HUES6 (cell line): Measurements from ENCODE around the gene CDC37.
A peak's percentile ranks its signal among the peaks of the same experiment; 100 is the strongest.

Experiments used
- H3K27ac ChIP-seq: 2 replicates; pipeline ENCODE4 v1.7.0; 2013; ENCODE audit warnings: low read depth, mild to moderate bottlenecking, low read length, inconsistent platforms
- H3K27me3 ChIP-seq: 2 replicates; pipeline ENCODE4 v1.6.1; 2013; ENCODE audit warnings: low read length; ENCODE audit not compliant: control insufficient read depth, insufficient read depth
- H3K36me3 ChIP-seq: 2 replicates; pipeline ENCODE4 v1.6.1; 2013; ENCODE audit warnings: low read length; ENCODE audit not compliant: control insufficient read depth, insufficient read depth
- H3K4me1 ChIP-seq: 2 replicates; pipeline ENCODE4 v1.6.1; 2013; ENCODE audit warnings: low read length; ENCODE audit not compliant: control insufficient read depth, insufficient read depth
- H3K4me3 ChIP-seq: 2 replicates; pipeline ENCODE4 v1.5.1; 2013; ENCODE audit warnings: low read depth, low read length
- H3K9ac ChIP-seq: one replicate; pipeline ENCODE4 v1.6.1; 2013; ENCODE audit warnings: mild to moderate bottlenecking, low read length
- H3K9me3 ChIP-seq: 2 replicates; pipeline ENCODE4 v1.6.1; 2013; ENCODE audit warnings: low read depth, low read length; ENCODE audit not compliant: control insufficient read depth, insufficient read depth

CDC37 gene

DNA sequence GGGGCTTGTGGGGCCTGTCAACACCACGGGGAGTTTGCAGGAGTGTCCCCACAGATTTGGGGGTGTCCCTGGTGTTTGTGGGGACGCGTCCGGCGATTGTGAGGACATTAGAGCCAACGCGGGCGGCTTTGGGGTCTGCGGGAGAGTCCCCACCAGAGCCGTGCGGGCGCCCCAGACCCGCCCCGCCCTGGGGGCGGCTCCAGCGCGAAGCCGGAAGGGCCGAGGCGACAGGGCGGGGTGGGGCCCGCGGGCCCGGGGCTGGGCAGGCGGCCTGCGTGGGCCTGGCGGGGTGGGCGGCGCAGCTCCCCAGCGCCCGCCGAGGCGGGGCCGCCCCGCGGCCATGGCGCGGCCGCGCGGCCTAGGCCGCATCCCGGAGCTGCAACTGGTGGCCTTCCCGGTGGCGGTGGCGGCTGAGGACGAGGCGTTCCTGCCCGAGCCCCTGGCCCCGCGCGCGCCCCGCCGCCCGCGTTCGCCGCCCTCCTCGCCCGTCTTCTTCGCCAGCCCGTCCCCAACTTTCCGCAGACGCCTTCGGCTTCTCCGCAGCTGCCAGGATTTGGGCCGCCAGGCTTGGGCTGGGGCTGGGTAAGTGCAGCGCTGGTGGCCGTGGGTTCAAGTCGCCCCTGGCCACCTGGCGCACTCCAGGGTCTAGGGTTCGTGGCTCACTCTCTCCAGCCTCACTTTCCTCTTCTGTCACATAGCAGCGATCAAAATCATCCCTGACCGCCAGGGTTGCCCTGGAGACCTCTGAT lies 27.3 kb upstream of the CDC37 start:
- peaks cover 17% of the 10 kb centered on the region for H3K4me1 ChIP-seq
- H3K9me3 ChIP-seq = no peaks in the 10 kb centered on the region
- no peaks in the 10 kb centered on the region for H3K36me3 ChIP-seq
- no peak overlapping the region for H3K27ac ChIP-seq
- H3K9ac ChIP-seq = peak overlapping the region; percentile 26
- H3K27me3 ChIP-seq = peaks cover 74% of the 10 kb centered on the region
- H3K4me3 ChIP-seq = peak overlapping the region; percentile 67

DNA sequence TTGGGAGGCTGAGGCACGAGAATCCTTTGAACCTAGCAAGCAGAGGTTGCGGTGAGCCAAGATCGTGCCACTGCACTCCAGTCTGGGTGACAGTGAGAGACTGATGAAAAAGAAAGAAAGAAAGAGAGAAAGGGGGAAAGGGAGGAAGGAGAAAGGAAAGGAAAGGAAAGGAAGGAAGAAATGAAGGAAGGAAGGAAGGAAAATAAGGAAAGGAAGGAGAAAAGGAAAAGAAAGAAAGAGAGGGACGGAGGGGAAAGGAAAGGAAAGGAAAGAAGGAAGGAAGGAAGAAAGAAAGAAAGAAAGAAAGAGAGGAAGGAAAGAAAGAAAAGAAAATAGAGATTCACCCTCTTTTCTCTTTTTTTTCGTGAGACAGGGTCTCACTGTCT lies 25.6 kb upstream of the CDC37 start:
- Histone ChIP-seq H3K4me1 (peaks cover 21% of the 10 kb centered on the region), H3K4me3 (no peak overlapping the region), H3K9me3 (no peaks in the 10 kb centered on the region), H3K36me3 (no peaks in the 10 kb centered on the region), H3K27me3 (peaks cover 91% of the 10 kb centered on the region), H3K9ac (no peak overlapping the region), H3K27ac (no peak overlapping the region)

DNA sequence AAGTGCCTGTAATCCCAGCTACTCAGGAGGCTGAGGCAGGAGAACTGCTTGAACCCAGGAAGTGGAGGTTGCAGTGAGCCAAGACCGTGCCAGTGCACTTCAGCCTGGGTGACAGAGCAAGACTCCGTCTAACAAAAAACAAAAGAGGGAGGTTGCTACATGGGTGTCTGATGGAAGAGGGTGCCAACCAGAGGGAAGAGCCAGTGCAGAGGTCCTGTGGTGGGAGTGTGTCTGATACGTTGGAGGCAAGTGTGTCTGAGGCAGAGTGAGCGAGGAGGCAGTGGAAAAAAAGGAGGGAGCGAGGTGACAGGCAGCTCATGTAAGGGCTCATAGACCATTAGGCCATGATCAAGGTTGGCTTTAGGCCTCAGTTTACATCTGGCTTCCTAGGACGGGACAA lies 23.8 kb upstream of the CDC37 start:
- no peak overlapping the region for H3K9ac ChIP-seq
- H3K27ac ChIP-seq = no peak overlapping the region
- no peaks in the 10 kb centered on the region for H3K36me3 ChIP-seq
- no peaks in the 10 kb centered on the region for H3K9me3 ChIP-seq
- H3K27me3 ChIP-seq = peaks cover 97% of the 10 kb centered on the region
- H3K4me3 ChIP-seq = no peak overlapping the region
- H3K4me1 ChIP-seq = peaks cover 10% of the 10 kb centered on the region; the same call in 1 of the 2 replicates

DNA sequence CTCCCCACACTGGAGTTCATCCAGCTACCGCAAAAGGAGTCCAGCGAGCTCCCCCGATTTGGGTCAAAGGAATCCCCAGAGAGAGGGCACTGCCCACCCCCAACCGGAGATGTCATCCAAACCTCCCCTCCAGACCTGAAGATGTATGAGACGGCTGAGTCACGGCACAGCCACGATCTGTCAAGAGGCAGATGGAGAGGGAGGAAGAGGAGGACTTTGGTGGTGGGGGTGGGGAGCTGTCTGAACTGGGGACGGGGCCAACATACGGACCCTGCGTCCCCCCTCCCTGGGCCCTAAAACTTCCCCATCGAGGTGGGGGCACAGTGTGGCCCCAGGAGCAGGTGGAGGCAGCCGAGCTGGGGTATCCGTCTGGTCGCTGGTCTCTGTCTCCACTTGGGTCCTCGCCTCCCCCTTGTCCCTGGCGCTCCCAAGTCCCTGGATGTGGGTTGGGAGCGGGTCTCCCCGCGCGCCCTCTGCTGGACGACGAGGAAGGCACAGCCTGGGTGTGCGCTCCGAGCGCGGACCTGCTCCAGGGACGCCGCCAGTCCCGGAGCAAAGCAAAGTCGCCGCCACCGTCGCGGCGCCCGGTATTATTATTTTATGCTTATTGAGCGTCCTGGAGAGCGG lies 20.8 kb upstream of the CDC37 start:
- Histone ChIP-seq H3K9ac (peak overlapping the region; percentile 25), H3K36me3 (no peaks in the 10 kb centered on the region), H3K4me1 (peaks cover 10% of the 10 kb centered on the region), H3K9me3 (no peaks in the 10 kb centered on the region), H3K4me3 (peak overlapping the region; percentile 60), H3K27me3 (peaks cover 96% of the 10 kb centered on the region), H3K27ac (no peak overlapping the region)

DNA sequence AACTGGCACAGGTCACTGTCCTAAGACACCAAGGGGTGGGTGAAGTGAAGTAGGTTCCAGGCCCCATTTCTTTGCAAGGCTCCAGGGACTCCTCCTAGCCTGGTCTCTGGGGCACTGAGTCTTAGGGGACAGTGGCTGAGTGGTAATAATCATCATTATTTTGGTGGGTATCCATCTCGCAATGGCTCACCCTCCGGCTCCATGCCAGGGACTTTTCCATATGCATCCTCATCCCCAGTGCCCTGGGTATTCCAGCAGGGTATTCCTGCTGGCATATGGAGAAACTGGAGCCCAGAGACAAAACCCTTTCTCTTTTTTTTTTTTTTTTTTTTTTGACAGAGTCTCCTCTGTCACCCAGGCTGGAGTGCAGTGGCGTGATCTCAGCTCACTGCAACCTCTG lies 19.5 kb upstream of the CDC37 start:
- Histone ChIP-seq H3K27me3 (peaks cover 96% of the 10 kb centered on the region), H3K9me3 (no peaks in the 10 kb centered on the region), H3K4me3 (no peak overlapping the region), H3K9ac (no peak overlapping the region), H3K4me1 (peaks cover 19% of the 10 kb centered on the region), H3K27ac (no peak overlapping the region), H3K36me3 (no peaks in the 10 kb centered on the region)

DNA sequence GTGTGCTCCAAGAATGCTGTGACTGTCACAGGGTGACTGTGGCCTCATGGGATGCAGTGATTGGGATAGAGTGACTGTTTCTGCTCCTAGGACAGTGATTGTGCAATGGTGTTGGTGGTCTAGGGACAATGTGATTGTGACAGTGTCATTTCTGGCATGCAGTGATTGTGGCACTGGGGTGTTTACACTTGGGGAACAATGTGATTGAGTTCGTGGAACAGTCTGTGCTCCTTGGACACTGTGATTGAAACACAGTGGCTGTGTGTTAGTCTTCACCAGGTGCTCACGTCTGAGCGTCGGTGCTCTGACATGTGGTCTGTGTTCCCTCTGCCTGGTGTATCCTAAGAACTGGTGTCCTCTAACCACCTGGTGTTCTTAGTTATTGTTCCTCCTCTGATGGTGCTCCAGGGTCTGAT lies 18.7 kb upstream of the CDC37 start:
- Histone ChIP-seq H3K9me3 (no peaks in the 10 kb centered on the region), H3K9ac (no peak overlapping the region), H3K27ac (no peak overlapping the region), H3K4me1 (peaks cover 26% of the 10 kb centered on the region), H3K4me3 (no peak overlapping the region), H3K27me3 (peaks cover 96% of the 10 kb centered on the region), H3K36me3 (no peaks in the 10 kb centered on the region)

DNA sequence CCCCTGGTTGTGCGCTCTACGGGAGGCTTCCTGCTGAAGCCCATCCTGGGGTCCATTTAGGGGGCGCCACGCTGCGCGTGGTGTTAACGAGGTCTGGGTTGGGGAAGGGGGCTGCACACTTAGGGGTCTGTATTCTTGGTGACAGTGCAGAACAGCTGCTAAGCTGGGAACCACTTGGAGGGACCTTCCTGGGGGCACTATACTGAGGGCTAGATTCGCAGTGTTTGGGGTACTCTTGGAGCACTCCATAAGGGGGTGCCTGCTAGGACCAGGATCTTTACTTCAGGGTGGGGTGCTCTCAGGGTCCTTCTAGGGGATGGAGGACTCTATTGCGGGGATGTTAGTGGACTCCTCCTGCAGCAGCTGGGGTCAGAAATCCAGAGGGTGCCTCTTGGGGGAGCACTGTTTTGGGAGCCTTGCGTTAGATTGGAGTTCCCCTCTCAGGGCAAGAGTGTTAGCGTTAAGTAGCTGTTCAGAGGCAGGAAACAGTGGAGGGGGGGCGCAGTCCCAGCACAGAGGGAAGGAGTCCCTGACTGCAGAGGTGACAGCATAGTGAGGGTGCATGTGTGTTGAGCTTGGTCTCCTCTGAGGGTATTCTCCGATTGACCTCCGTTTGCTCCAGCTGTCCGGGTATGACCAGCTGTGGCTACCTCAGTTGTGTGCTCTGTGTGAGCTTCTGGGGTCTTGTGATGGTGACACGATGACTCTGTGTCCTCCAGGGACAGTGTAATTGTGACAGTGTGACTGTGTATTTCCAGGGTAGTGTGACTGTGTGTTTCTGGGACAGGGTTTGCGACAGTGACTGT lies 18.1 kb upstream of the CDC37 start:
- Histone ChIP-seq H3K27me3 (peaks cover 92% of the 10 kb centered on the region), H3K36me3 (no peaks in the 10 kb centered on the region), H3K4me1 (peaks cover 26% of the 10 kb centered on the region), H3K9ac (no peak overlapping the region), H3K4me3 (peak overlapping the region; percentile 62), H3K27ac (no peak overlapping the region), H3K9me3 (no peaks in the 10 kb centered on the region)

DNA sequence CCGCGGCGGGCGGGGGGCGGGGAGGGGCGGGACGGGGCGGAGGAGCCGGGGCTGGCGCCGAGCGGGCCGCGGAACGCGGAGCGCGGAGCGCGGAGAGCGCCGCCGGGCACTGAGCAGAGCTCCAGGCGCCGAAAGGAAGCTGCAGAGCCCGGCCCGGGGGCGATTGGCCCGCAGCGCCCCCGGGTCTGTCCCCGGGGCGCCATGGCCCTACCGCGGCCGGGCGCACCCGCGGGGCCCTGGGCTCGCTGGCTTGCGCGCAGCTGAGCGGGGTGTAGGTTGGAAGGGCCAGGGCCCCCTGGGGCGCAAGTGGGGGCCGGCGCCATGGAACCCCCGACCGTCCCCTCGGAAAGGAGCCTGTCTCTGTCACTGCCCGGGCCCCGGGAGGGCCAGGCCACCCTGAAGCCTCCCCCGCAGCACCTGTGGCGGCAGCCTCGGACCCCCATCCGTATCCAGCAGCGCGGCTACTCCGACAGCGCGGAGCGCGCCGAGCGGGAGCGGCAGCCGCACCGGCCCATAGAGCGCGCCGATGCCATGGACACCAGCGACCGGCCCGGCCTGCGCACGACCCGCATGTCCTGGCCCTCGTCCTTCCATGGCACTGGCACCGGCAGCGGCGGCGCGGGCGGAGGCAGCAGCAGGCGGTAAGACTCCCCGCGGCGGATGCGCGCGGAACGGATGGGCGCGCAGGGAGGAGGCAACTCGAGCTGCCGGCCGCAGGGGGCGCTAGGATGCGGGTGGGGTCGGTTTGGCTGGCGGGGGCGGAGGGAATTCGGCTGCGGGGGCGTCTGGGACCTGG lies 17.3 kb upstream of the CDC37 start, which contains the start of gene PDE4A:
TSS of gene PDE4A (plus strand) at position 95 of the 796 bp plus-strand sequence. CDS start at position 322, 227 bp downstream.
- Histone ChIP-seq H3K27me3 (peaks cover 90% of the 10 kb centered on the region), H3K4me3 (peak within 1 kb of the TSS; percentile 62), H3K27ac (no peak within 1 kb of the TSS), H3K4me1 (peaks cover 26% of the 10 kb centered on the region), H3K9me3 (no peaks in the 10 kb centered on the region), H3K9ac (peak within 1 kb of the TSS; percentile 15), H3K36me3 (no peaks in the 10 kb centered on the region)

DNA sequence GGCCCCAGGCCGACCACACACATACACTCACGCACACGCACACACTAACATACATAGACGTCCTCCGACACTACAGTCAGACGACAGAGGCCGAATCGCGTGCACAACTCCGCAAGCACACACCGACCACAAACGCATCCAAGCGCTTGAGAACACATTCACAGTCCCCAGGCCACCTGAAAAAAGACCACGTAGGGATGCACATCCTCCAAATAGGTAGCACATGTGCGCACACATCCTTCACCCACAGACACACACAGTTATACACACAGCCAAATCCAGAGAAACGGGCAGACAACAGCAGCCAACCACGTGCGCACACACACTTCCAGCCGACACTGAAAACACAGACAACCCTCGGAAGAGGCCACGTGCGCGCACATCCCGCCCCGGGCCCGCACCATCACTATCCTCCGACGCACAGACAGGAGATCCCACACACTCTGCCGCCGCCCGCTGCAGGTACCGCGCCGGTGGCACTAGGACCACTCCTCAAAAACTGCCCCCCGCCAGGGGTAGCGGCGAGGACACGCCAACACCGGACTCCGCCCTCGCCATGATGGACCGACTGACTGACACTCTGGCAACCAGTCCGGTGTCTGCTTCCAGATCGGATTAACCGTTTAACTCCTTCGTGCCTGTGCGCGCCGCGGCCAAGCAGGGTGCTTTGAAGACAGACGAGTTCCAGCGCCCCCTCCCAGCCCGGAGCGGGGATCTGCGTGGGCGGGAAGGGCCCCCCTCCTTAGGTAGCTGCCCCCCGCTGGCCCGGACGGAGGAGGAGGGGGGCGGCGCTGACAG lies 16.5 kb upstream of the CDC37 start:
- Histone ChIP-seq H3K4me1 (peaks cover 26% of the 10 kb centered on the region), H3K27ac (no peak overlapping the region), H3K9me3 (no peaks in the 10 kb centered on the region), H3K36me3 (no peaks in the 10 kb centered on the region), H3K27me3 (peaks cover 90% of the 10 kb centered on the region), H3K4me3 (peak overlapping the region; percentile 56), H3K9ac (peak overlapping the region; percentile 15)

DNA sequence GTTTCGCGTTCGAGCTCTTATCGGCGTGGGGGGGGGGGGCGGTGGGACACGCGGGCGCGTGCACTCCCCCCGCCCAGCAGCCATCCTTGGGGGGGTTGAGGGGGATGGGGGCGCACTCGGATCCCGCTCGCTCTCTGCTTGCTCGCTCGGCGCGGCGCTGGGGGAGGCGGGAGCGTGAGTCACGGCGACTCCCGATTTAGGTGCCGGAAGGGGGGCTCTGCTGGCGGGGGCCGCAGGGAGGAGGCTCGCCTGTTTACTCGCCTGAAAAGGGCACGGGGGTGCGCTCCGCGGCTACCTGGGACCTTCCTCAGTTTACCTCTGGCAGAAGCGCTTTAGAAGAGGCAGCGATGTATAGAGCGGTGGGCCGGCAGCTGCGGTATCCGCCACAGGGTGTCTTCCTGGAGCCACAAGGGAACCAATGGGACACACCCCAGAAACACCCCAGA lies 15.9 kb upstream of the CDC37 start:
- Histone ChIP-seq H3K9ac (no peak overlapping the region), H3K9me3 (no peaks in the 10 kb centered on the region), H3K27me3 (peaks cover 84% of the 10 kb centered on the region), H3K27ac (no peak overlapping the region), H3K4me3 (peak overlapping the region; percentile 56), H3K36me3 (no peaks in the 10 kb centered on the region), H3K4me1 (peaks cover 22% of the 10 kb centered on the region)
